ENCODE results near the gene SMIM43.

Gene SMIM43

DNA sequence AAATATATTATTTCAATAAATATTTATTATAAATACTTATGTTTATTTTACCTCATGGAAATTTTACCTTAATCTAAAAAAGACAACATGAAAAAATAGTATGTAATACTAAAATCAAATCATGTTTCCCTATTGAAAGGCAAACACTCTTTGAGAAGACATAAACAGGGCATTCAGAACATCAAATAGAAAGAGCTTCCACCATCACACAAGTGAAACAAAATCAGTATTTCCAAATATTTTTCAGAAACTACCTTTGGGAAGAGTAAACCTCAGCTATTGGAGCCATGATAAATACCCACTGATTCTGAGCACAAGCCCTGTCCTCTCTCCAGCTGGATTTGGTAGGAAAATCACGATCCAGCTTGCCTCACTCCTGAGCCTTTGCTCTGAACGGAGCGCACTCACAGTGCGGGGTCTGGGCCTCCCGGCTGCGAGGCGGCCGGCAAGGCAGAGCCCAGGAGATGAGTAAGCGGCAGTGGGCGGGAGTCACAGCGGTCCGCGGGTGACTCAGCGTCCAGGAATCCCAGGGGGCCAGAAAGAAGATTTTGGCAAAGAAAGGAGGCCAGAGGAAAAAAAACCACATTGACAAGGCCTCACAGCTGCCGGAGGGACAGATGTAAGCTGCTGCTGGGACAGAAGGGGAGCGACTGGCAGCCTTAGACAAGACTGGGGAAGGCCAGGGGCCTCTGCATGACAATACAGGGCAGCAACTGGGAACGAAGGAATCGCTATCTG lies 53.5 kb downstream of the SMIM43 start:
- H3K27ac ChIP-seq = peak overlapping the region; percentile 84
- TF ChIP-seq CTCF (conservative IDR thresholded peaks at IDR 0.05; ENCODE audit: low read depth) = no peak
- ChIA-PET CTCF (no interaction called here), POLR2A (ENCODE audit: low non-redundant PET) (interaction anchor here (1.0 kb wide), 1 partner anchor 15 kb away, joined by 4 read pairs; the partner anchor contains the start of gene ANXA5)
- DNase-seq (ENCODE audit: low spot score) = peak; percentile 92

GRCh38 chr4:121709766-121710405 lies 55.1 kb downstream of the SMIM43 start:
- POLR2A ChIA-PET (ENCODE audit: low non-redundant PET) = no interaction called here
- TF ChIP-seq CTCF (conservative IDR thresholded peaks at IDR 0.05; ENCODE audit: low read depth) = no peak
- CTCF ChIA-PET = interaction anchor here (0.6 kb wide), 1 partner anchor 336 kb away, joined by 3 read pairs; no protein-coding TSS in a partner anchor
- no peak for DNase-seq (ENCODE audit: low spot score)
- H3K27ac ChIP-seq = no peak overlapping the region
